ENCODE measurements around the gene MSX1.

The MSX1 gene

DNA sequence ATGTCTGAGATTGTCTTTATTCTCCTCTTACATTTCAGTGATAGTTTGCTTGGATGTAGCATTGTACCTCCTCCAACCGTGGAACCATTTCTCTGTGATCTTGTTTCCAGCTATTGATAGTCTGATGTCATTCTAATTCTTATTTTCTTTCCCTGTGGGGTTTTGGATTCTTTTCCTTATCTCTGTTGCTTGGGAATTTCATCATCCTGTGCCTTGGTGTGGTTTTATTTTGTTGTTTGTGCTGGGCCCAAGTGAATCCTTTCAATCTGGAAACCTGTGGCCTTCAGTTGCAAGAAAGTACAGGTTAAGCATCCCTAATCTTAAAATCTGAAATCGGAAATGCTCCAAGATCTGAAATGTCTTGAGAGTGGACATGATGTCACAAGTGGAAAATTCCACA lies 22.0 kb downstream of the MSX1 start:
- no peak for TF ChIP-seq SIN3A (IDR thresholded peaks at IDR 0.05; ENCODE audit: borderline replicate concordance, insufficient read depth, low read length)
- no peak for TF ChIP-seq POLR2AphosphoS5 (IDR thresholded peaks at IDR 0.05; ENCODE audit: low read depth, low read length)
- no peak for TF ChIP-seq TAF1 (IDR thresholded peaks at IDR 0.05; ENCODE audit: borderline replicate concordance, insufficient read depth, low read length)
- TF ChIP-seq REST (IDR thresholded peaks at IDR 0.05; ENCODE audit: insufficient read depth in 1 of 2, low read depth in 2 of 2, low read length in 2 of 2), result no peak
- TF ChIP-seq FOXP2 (optimal IDR thresholded peaks at IDR 0.05; ENCODE audit: borderline replicate concordance, extremely low read depth, extremely low read length, insufficient read depth), result no peak

DNA sequence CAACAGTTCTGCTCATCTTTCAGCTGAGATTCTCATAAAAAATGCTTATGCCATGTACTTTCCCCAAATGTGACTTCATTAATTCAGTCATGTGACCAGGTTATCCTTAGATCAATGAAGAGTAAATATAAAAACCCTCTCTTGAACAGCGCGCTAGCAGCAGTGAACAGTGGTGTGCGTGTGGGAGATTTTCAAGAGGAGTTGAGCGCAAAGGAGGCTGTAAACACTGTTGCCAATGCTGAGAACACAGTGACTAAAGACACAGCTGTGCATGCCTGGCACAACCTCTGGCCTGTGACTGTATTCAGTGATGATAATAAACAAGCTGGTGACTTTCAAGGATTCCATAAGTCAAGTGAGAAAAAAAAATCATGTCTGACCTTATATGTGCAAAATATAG lies 25.1 kb downstream of the MSX1 start:
- TF ChIP-seq SIN3A (IDR thresholded peaks at IDR 0.05; ENCODE audit: borderline replicate concordance, insufficient read depth, low read length), result no peak
- TF ChIP-seq FOXP2 (optimal IDR thresholded peaks at IDR 0.05; ENCODE audit: borderline replicate concordance, extremely low read depth, extremely low read length, insufficient read depth), result no peak
- no peak for TF ChIP-seq REST (IDR thresholded peaks at IDR 0.05; ENCODE audit: insufficient read depth in 1 of 2, low read depth in 2 of 2, low read length in 2 of 2)
- TF ChIP-seq TAF1 (IDR thresholded peaks at IDR 0.05; ENCODE audit: borderline replicate concordance, insufficient read depth, low read length), result no peak
- no peak for TF ChIP-seq POLR2AphosphoS5 (IDR thresholded peaks at IDR 0.05; ENCODE audit: low read depth, low read length)

DNA sequence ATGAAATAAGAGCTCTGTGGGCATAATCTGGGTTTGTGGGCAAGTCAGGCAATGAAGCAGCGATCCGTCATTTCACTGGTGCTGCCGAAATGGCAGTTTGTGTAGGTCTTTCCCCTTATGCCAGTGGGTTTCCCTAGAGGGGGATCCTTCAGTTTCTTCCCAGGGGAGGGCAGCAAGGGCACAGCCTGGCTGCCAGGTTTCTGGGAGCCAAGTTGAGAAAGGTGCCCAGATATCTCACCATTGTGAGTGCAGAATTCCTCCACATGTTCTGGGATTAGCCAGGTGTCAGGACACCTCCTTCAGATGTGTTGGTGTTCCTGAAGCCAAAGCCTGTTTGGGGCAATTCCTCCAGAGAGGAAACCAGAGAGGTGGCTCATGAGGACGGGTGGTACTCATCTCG lies 28.0 kb downstream of the MSX1 start:
- no peak for TF ChIP-seq REST (IDR thresholded peaks at IDR 0.05; ENCODE audit: insufficient read depth in 1 of 2, low read depth in 2 of 2, low read length in 2 of 2)
- TF ChIP-seq SIN3A (IDR thresholded peaks at IDR 0.05; ENCODE audit: borderline replicate concordance, insufficient read depth, low read length), result no peak
- no peak for TF ChIP-seq POLR2AphosphoS5 (IDR thresholded peaks at IDR 0.05; ENCODE audit: low read depth, low read length)
- no peak for TF ChIP-seq TAF1 (IDR thresholded peaks at IDR 0.05; ENCODE audit: borderline replicate concordance, insufficient read depth, low read length)
- no peak for TF ChIP-seq FOXP2 (optimal IDR thresholded peaks at IDR 0.05; ENCODE audit: borderline replicate concordance, extremely low read depth, extremely low read length, insufficient read depth)

- TF ChIP-seq REST (IDR thresholded peaks at IDR 0.05; ENCODE audit: insufficient read depth in 1 of 2, low read depth in 2 of 2, low read length in 2 of 2), result no peak
- no peak for TF ChIP-seq FOXP2 (optimal IDR thresholded peaks at IDR 0.05; ENCODE audit: borderline replicate concordance, extremely low read depth, extremely low read length, insufficient read depth)
- TF ChIP-seq TAF1 (IDR thresholded peaks at IDR 0.05; ENCODE audit: borderline replicate concordance, insufficient read depth, low read length), result no peak
- TF ChIP-seq SIN3A (IDR thresholded peaks at IDR 0.05; ENCODE audit: borderline replicate concordance, insufficient read depth, low read length), result no peak
- TF ChIP-seq POLR2AphosphoS5 (IDR thresholded peaks at IDR 0.05; ENCODE audit: low read depth, low read length), result no peak
Measured at GRCh38 chr4:4888695-4889094, 29.2 kb downstream of the MSX1 start.

GRCh38 chr4:4889781-4890180 lies 30.3 kb downstream of the MSX1 start:
- no peak for TF ChIP-seq SIN3A (IDR thresholded peaks at IDR 0.05; ENCODE audit: borderline replicate concordance, insufficient read depth, low read length)
- TF ChIP-seq REST (IDR thresholded peaks at IDR 0.05; ENCODE audit: insufficient read depth in 1 of 2, low read depth in 2 of 2, low read length in 2 of 2), result no peak
- TF ChIP-seq TAF1 (IDR thresholded peaks at IDR 0.05; ENCODE audit: borderline replicate concordance, insufficient read depth, low read length), result no peak
- no peak for TF ChIP-seq FOXP2 (optimal IDR thresholded peaks at IDR 0.05; ENCODE audit: borderline replicate concordance, extremely low read depth, extremely low read length, insufficient read depth)
- TF ChIP-seq POLR2AphosphoS5 (IDR thresholded peaks at IDR 0.05; ENCODE audit: low read depth, low read length), result no peak

All from PFSK-1 (cell line).